NCI-H128 (cell line): ENCODE results near the gene CHID1.

Experiments
- DNase-seq: peaks from one replicate; lab custom pipeline; 2025; ENCODE audit not compliant: unreplicated experiment; lab: John Stamatoyannopoulos, UW

Gene CHID1

DNA sequence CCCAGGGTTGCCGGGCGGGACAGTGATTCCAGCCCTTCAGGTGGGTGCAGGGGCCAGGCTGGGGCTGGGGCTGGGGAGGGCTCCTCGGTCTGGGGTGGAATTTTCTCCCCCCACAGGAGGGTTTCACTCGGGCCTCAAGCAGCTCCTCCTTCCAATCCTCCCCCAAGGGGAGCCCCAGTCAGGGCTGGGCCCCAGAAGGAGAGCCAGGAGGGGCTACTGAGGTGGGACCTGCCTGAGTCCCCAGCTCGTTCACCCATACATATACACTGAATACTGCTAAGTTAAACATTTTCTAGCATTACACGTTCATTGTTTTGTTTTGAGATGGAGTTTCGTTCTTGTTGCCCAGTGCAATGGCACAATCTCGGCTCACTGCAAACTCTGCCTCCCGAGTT, 84.4 kb downstream of the CHID1 start:
- DNase-seq, result no peak

GRCh38 chr11:825366-826226, 85.0 kb downstream of the CHID1 start:
- DNase-seq, result no peak

DNA sequence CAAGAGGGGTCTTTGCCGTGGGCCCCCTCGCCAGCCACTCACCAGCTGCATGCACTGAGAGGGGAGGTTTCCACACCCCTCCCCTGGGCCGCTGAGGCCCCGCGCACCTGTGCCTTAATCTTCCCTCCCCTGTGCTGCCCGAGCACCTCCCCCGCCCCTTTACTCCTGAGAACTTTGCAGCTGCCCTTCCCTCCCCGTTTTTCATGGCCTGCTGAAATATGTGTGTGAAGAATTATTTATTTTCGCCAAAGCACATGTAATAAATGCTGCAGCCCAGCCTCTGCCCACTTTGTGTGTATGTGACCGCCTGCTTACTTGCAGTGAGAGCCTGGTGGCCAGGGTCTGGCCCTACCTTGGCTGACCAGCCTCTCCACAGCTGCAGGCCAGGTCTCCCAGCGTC, 85.7 kb downstream of the CHID1 start:
- no peak for DNase-seq

DNA sequence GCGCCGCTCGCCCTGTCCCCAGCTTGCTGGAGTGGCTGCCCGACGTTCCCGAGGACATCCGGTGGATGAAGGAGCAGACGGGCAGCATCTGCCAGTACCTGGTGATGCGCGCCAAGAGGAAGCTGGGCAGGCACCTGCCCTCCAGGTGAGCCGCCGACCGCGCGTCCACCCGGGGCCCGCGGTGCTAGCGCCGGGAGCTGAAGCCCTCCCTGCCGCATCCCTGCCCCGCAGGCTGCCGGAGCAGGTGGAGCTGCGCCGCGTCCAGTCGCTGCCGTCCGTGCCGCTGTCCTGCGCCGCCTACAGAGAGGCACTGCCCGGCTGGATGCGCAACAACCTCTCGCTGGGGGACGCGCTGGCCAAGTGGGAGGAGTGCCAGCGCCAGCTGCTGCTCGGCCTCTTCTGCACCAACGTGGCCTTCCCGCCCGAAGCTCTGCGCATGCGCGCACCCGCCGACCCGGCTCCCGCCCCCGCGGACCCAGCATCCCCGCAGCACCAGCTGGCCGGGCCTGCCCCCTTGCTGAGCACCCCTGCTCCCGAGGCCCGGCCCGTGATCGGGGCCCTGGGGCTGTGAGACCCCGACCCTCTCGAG, 86.2 kb downstream of the CHID1 start:
- no peak for DNase-seq

DNA sequence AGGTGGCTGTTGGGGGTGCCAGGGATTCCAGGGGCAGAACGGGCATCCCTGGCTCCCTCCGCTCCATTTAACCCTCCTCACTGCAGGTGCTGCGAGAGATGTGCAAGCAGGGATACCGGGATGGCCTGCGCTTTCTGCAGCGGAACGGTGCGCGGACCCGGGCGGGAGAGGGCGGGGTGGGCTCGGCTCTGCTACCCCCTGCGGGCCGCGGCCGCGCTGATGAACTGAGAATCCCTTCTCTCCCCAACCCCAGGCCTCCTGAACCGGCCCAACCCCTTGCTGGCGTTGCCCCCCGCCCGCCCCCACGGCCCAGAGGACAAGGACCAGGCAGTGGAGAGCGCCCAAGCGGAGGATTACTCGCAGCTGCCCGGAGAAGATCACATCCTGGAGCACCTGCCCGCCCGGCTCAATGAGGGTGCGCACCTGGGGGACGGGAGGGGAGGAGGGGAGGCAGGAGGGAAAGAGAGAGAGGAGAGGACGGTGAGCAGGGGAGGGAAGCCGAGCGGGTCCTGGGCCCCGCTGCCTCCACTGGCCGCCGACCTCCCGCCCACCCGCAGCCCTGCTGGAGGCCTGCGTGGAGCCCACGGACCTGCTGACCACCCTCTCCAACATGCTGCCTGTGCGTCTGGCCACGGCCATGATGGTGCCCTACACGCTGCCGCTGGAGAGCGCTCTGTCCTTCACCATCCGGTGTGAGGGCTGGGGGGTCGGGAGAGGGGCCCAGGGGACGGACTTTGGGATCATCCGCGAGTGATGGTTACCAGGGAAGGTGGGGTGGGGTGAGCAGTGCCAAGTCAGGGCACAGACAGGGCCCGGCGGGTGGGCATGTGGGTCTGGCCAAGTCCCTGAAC, 86.9 kb downstream of the CHID1 start:
- DNase-seq, result no peak

DNA sequence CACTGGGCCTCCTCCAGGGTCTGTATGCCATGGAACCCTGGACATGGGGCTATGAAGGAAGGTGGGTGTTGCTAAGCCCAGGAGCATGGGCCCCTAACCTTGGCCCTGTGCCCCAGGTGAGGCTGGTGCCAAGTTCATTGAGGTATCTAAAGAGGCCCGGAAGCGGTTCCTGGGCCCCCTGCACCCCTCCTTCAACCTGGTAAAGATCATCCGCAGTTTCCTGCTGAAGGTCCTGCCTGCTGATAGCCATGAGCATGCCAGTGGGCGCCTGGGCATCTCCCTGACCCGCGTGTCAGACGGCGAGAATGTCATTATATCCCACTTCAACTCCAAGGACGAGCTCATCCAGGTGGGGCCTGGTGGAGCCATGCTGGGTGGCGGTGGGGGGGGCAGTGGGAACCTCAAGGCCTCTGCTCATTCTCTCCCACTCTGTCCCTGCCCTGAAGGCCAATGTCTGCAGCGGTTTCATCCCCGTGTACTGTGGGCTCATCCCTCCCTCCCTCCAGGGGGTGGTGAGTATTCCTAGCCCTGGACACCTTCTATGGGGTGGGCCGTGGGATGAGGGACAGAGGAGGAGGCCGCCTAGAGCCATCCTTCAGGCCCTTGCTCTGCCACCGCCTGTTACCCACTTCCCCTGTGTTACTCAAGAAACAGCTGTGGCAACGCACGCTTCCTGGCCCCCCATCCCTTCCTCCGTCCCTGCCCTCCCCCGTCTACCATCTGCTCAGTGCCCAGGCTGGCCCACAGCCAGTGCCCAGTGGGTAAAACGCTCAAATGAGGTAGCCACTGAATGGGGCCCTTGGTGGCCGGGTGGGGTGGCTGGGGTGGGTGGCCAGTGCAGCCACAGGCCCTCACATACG, 88.9 kb downstream of the CHID1 start:
- DNase-seq, result no peak

DNA sequence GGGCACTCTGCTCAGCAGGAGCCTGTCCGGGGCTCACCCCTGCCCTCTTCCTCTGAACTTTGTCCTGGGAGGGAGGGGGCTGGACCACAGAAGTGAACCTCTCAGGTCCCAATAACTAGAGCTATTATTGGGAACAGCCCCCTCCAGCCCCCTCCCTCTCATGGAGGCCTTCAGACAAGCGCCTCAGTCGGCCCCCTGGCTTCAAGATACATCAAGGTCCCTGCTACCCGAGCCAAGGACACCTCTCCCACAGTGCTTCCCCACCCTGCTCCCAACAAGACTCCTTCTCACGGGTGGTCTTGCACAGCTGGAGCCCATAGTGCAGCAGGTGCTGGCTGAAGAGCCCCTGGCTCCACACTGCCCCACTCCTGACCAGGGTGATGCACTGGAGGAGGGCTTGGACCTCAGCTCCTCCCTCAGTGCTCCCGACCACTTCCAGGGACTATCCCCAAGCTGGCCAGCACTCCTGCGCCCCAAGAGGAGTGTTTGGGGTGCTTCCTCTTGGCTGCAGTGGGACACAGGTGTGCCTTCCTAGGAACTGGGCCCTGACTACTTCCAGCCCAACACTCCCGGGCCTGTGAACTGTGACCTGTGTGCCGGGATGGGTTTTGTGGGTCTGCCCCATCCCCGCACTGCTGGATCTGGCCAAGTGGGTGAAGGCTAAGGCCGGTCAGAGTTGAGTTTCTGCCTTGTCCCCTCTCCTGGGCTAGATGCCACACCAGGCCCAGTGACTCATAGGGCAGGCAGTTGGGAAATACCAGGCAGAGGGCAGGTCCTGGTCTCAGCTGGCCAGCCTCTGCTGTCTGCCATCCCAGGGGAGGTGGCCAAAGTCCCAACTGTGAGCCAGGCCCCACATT, 89.7 kb downstream of the CHID1 start:
- DNase-seq, result no peak

DNA sequence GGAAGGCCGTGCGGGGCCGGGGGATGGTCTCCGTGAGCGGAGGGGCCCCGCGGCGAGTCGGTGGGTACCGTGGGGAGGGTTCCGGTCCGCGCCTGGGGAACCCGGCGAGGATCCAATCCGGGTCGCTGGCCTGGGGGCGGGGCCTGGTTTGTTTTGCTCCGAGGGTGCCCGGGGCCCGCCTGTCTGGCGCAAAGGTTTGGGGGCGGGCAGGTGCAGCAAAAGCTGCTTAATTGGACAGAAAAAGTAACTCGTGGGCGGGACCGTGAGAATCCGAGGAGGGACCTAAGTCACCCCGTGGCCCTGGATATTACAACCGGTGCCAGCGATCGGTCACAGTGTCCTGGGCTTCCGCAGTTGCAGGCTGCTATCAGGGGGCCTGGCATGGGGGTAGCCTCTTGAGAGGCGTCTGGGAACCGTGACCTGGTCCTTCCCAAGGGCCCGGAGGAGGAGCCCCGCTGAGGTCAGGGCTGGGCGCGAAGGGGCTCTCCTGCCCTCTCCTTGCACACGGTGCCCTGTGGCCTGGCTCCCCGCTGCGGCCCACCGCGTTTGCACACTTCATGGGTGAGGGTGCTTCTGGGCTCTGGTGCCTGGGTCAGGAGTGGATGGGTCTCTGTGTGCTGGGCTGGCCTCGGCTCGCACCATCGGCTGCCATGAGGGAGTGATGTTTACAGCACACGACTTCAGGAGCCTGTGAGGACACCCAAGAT, 90.5 kb downstream of the CHID1 start:
- peak; percentile 57 for DNase-seq

DNA sequence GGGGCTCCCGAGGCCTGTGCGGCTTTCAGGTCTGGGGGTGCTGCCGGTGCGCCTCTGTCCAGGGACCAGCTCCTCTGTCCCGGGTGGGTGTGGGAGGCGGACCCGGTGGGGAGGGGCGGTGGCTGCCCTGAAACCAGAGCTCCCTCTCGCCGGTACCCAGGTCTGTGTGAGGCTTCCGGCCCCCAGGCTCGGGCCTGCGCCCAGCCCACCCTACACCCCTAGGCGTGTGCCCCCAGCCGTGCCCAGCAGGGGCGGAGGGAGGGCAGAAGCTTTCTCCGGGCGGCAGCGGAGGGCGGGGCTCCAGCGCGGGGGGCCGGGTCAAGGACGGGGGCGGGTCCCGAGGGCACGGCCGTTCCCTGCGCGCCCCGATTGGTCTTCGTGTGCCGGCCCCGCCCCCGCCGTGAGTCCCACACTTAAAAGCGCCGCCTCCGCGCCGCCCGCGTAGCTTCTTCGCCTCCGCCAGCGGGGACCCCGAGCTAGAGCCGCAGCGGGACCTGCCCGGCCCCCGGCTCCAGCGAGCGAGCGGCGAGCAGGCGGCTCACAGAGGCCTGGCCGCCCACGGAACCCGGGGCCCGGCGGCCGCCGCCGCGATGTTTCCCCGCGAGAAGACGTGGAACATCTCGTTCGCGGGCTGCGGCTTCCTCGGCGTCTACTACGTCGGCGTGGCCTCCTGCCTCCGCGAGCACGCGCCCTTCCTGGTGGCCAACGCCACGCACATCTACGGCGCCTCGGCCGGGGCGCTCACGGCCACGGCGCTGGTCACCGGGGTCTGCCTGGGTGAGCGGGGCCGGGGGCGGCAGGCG, 91.3 kb downstream of the CHID1 start:
- peak; percentile 66 for DNase-seq

DNA sequence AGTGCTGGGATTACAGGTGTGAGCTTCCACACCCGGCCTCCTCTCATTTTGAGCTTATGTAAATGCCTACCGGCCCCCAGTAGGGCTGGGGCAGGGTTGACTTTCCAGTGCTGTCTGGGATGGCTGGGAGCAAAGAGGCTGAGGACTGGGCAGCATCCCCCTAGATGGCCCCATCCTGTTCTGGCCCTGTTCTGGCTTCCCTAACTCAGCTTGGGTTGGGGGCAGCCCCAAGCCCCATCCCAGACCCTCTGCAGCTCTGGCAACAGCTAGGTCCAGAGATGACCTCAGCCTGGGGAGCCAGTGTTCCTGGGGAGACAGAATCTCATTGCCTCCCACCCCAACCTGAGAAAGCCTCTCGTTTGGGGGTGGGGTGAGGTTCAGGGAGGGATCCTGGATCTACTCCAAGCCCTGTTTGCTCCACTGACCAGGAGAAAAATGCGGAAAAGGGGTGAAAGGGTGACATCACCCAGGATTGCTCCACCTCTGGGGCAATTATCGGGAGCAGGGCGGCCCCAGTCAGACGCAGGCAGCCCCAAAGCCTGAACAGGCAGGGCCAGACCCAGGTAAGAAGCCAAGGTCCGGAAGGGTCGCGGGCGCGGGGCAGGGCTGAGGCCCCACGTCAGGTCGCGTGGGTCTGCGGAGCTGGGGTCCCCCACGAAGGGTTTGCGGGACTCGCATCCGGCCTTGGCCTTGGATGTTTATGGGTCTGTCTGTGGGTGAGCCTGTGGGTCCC, 92.0 kb downstream of the CHID1 start, which contains the start of gene PNPLA2:
Gene PNPLA2, plus strand, starts transcription at position 519 of the 733 bp plus-strand sequence. CDS start 805 bp downstream, outside the sequence.
- no peak for DNase-seq
